Smooth muscle cell (in vitro differentiated cells): ENCODE results near the gene MAGEA9B. TPM values are rescaled to one million over a fixed set of nuclear protein-coding genes. Genes with fewer than 3 reads are reported as not detected.
"Not testable (repeated sequence)": the region's sequence is repeated elsewhere in the genome, so short reads cannot be mapped to it uniquely, and the experiment has no call there.

Source experiments
- DNase-seq: peaks from one replicate; lab custom pipeline; 2025; ENCODE audit not compliant: unreplicated experiment; lab: John Stamatoyannopoulos, UW
- H2AFZ ChIP-seq: fragments of 200-600 bp; sonication (generic); 2 replicates; pipeline ENCODE4 v1.6.0; 2016; ENCODE audit warnings: antibody characterized with exemption, low read depth, mild to moderate bottlenecking
- H3F3A ChIP-seq: fragments of 200-600 bp; sonication (generic); 2 replicates; pipeline ENCODE4 v1.6.0; 2017; ENCODE audit warnings: antibody characterized with exemption, low read depth
- H3K27ac ChIP-seq: fragments of 200-600 bp; sonication (generic); 2 replicates; pipeline ENCODE4 v1.5.1; 2016; ENCODE audit warnings: low read depth, mild to moderate bottlenecking
- H3K27me3 ChIP-seq: fragments of 200-600 bp; sonication (generic); 2 replicates; pipeline ENCODE4 v1.6.1; 2016; ENCODE audit warnings: low read depth, mild to moderate bottlenecking
- H3K36me3 ChIP-seq: fragments of 200-600 bp; sonication (generic); 2 replicates; pipeline ENCODE4 v1.5.1; 2016; ENCODE audit warnings: low read depth
- H3K4me1 ChIP-seq: fragments of 200-600 bp; sonication (generic); 2 replicates; pipeline ENCODE4 v1.5.1; 2016; ENCODE audit warnings: low read depth
- H3K4me2 ChIP-seq: fragments of 200-600 bp; sonication (generic); 2 replicates; pipeline ENCODE4 v1.6.0; 2016; ENCODE audit warnings: mild to moderate bottlenecking
- H3K4me3 ChIP-seq: fragments of 200-600 bp; sonication (generic); 2 replicates; pipeline ENCODE4 v1.5.1; 2016; ENCODE audit warnings: mild to moderate bottlenecking
- H3K79me2 ChIP-seq: fragments of 200-600 bp; sonication (generic); 2 replicates; pipeline ENCODE4 v1.6.0; 2016; ENCODE audit warnings: low read depth, mild to moderate bottlenecking
- H3K9ac ChIP-seq: fragments of 200-600 bp; sonication (generic); 2 replicates; pipeline ENCODE4 v1.6.0; 2016; ENCODE audit warnings: low read depth
- H3K9me3 ChIP-seq: fragments of 200-600 bp; sonication (generic); replicated peaks from 2 replicates; pipeline ENCODE4 v1.5.1; 2016; ENCODE audit warnings: low read depth
- H4K20me1 ChIP-seq: fragments of 200-600 bp; sonication (generic); 2 replicates; pipeline ENCODE4 v1.6.0; 2016; ENCODE audit warnings: low read depth
- CTCF ChIP-seq: fragments of 200-600 bp; sonication (generic); IDR thresholded peaks from 2 replicates; pipeline ENCODE4 v1.5.1; 2017; ENCODE audit warnings: borderline replicate concordance, mild to moderate bottlenecking, antibody characterized with exemption; ENCODE audit not compliant: insufficient read depth, poor library complexity, severe bottlenecking
- WGBS: methylation state at CpG from one replicate; pipeline ENCODE4 v1.1.7; 2016; ENCODE audit warnings: low lambda C conversion rate; 5-methylcytosine and 5-hydroxymethylcytosine counted together
- polyA plus RNA-seq: library from polyadenylated mRNA; unstranded; fragments of >200 nt; fragmentation: Nextera tagmentation; extraction: Ambion mirVana; gene quantifications from 2 replicates; pipeline ENCODE4 v1.2.1, GENCODE V29; 2016
- total RNA-seq: library from RNA; depleted of rRNA; stranded (reverse); fragments of >200 nt; gene quantifications from 2 replicates; pipeline ENCODE4 v1.2.3, GENCODE V29; 2014

The MAGEA9B gene
- total and polyA plus RNA-seq, 2 experiments from 2014 or later: not detected

DNA sequence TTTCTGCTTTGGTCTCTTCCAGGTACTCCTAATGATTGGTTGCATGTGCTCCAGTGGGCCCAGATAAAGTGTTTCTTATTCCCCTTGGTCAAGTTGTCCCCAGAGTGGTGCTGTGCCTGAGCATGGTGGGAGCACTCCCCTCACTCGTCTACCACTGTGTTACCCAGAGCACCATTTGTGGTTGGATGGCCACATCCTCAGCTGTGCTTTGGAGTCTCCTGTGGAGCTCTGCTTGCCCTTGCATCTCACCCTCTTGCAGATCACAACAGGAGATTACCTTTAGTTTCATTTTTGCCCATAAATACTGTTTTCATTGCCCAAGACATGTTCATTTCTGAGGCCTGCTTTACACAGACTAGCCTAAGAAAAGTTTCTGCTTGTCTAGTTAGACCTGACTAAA, 36.8 kb downstream of the MAGEA9B start:
- not testable (repeated sequence) for H3K9ac ChIP-seq, H3K4me1 ChIP-seq, H3K27ac ChIP-seq, H4K20me1 ChIP-seq, H3K9me3 ChIP-seq, H3F3A ChIP-seq, H3K4me3 ChIP-seq, H3K79me2 ChIP-seq, H3K4me2 ChIP-seq, H2AFZ ChIP-seq, H3K36me3 ChIP-seq, H3K27me3 ChIP-seq, DNase-seq
- WGBS: 91% methylated on average over 1 of the region's 1 CpG

DNA sequence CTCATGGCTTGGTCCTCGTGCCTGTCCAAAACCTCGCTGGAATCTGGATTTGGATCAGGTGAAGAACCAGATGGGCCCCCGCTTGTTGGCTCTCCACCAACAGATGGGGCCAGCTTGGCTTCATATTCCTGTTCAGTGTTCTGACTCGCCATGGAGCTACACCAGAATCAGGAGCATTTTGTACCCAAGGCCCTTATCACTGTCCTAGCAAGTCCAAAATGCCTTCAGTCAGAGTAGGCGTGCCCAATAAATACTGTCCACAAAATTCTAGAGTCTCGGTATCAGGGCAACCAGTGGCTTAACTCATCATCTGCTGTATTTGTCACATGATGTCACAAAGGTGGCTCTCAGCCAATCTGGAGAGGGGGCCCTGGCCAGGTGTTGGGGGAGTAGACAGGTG, 37.6 kb downstream of the MAGEA9B start, which contains the start of gene HSFX3:
Gene HSFX3 (minus strand): TSS at position 224 of the 400 bp plus-strand sequence. CDS start 72 bp downstream, at position 152.
- H3K4me3 ChIP-seq, H3K27ac ChIP-seq, H3K4me2 ChIP-seq, H3K4me1 ChIP-seq, H3K9ac ChIP-seq, H3K27me3 ChIP-seq, H3K36me3 ChIP-seq, H3F3A ChIP-seq, H3K9me3 ChIP-seq, DNase-seq, H3K79me2 ChIP-seq, H4K20me1 ChIP-seq, H2AFZ ChIP-seq: not testable (repeated sequence)
- 77% methylated on average over 2 of the region's 6 CpGs for WGBS

- not testable (repeated sequence) for H3K4me1 ChIP-seq, H4K20me1 ChIP-seq, H3F3A ChIP-seq, H3K27ac ChIP-seq, H3K9ac ChIP-seq, DNase-seq, H2AFZ ChIP-seq, H3K36me3 ChIP-seq, H3K4me2 ChIP-seq, H3K9me3 ChIP-seq, H3K79me2 ChIP-seq, H3K27me3 ChIP-seq, H3K4me3 ChIP-seq
- 86% methylated on average over 1 of the region's 3 CpGs for WGBS
These were observed 39.5 kb downstream of the MAGEA9B start for GRCh38 chrX:149547782-149548181.

GRCh38 chrX:149546962-149547361, 40.3 kb downstream of the MAGEA9B start:
- H2AFZ ChIP-seq, H3K9ac ChIP-seq, H4K20me1 ChIP-seq, H3K4me1 ChIP-seq, H3K79me2 ChIP-seq, H3K27me3 ChIP-seq, H3K9me3 ChIP-seq, H3F3A ChIP-seq, H3K36me3 ChIP-seq, H3K27ac ChIP-seq, H3K4me3 ChIP-seq, H3K4me2 ChIP-seq, DNase-seq: not testable (repeated sequence)
- WGBS: 88% methylated on average over 1 of the region's 1 CpG

DNA sequence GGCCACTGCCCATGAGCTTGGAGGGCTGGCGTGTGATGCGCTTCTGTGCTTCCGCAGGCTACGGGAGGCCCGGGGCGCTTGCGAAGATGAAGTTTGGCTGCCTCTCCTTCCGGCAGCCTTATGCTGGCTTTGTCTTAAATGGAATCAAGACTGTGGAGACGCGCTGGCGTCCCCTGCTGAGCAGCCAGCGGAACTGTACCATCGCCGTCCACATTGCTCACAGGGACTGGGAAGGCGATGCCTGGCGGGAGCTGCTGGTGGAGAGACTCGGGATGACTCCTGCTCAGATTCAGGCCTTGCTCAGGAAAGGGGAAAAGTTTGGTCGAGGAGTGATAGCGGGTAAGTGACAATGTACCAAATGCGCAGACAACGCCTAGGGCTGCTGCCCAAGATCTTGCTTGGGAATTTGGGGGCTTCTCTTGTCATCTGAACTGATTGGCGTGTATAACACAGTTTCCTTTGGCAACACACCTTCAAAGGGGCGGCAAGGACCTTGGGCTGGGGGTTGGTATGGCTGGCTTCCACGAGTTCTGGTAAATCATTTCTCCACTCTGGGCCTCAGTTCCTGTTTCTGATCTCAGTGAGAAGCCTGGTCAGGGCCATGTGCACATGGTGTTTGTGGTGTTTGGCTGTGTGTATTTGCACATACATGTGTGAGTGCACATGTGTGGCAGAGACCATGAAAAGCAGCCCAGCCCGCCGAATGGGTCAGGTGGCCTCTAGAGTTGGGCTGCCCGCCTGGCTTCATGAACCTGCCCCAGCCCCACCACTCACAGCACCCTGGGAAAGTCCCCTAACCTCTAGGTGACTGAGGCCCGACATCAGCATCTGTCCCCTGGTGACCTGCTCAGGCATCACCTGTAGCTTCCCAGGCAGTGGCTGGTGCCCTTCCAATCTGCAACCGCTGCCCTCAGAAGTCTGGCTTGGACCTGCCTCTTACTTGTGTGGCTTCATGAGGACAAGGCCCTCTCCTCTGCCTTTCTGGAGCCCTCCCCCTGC, 41.4 kb downstream of the MAGEA9B start:
- H3K4me2 ChIP-seq, H3K4me3 ChIP-seq, H3K27me3 ChIP-seq, H3K4me1 ChIP-seq, H3K36me3 ChIP-seq, H3K27ac ChIP-seq, H2AFZ ChIP-seq, H4K20me1 ChIP-seq, H3K79me2 ChIP-seq, DNase-seq, H3F3A ChIP-seq, H3K9me3 ChIP-seq, H3K9ac ChIP-seq: not testable (repeated sequence)
- TF ChIP-seq CTCF: peak; percentile 14
- 82% methylated on average over 19 of the region's 29 CpGs for WGBS
